Activated T-cell treated with anti-CD3 and anti-CD28 coated beads, Interleukin-2, amount 50 U/mL, for 4 hours (primary cell): Measurements from ENCODE around the gene GABRB3. TPM values are rescaled to one million over a fixed set of nuclear protein-coding genes. Genes with fewer than 3 reads are reported as not detected.

Source experiments
- ATAC-seq, 2 donors: fragments of 200-7000 bp; cut with Tn5 transposase; one replicate each; pipeline ENCODE4 v1.10.0; 2021
- DNase-seq: peaks from one replicate; pipeline ENCODE4 v3.0.0-alpha.2; 2020
- H3K27me3 Mint-ChIP-seq: one replicate; pipeline ENCODE4 v1.8.0; 2021; ENCODE audit warnings: low read depth, mixed read lengths
- H3K36me3 Mint-ChIP-seq: one replicate; pipeline ENCODE4 v1.8.0; 2022; ENCODE audit warnings: mixed read lengths; ENCODE audit not compliant: insufficient read depth
- H3K4me1 Mint-ChIP-seq: one replicate; pipeline ENCODE4 v1.8.0; 2021; ENCODE audit warnings: low read depth, mixed read lengths
- H3K4me3 Mint-ChIP-seq: one replicate; pipeline ENCODE4 v1.8.0; 2021; ENCODE audit warnings: mild to moderate bottlenecking, moderate library complexity, mixed read lengths
- H3K9me3 Mint-ChIP-seq: one replicate; pipeline ENCODE4 v1.8.0; 2021; ENCODE audit warnings: mixed read lengths
- total RNA-seq, 3 donors: library from RNA; stranded (reverse); gene quantifications; one replicate each; pipeline ENCODE4 v1.2.1, GENCODE V29; 2021

GABRB3 gene
- total RNA-seq, 3 donors from 2014 or later = 0.19 to 0.23 (median 0.21) TPM

DNA sequence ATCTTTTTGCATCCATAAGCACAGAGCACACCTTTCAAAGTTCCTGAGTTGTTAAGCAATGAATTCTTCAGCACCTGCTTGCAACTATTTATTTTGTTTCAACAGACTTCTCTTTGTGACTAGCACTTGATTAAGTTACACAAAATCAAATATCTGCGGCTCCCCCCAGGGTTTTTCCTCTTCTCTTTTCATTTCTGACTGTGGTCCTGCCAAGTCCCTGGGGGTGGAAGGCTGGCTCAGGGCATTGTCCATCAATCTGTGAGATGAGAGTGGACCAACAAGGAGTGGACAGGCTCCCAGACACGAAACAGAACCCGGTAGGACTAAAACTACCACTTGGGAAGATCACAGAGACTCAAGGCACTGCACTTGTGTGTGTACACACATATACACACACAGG is 96.8 kb downstream of the GABRB3 start:
- H3K9me3 Mint-ChIP-seq = peaks cover 16% of the 10 kb centered on the region
- no peaks in the 10 kb centered on the region for H3K36me3 Mint-ChIP-seq
- H3K27me3 Mint-ChIP-seq = no peaks in the 10 kb centered on the region
- no peak for DNase-seq
- H3K4me1 Mint-ChIP-seq = no peaks in the 10 kb centered on the region
- H3K4me3 Mint-ChIP-seq = no peak overlapping the region
- ATAC-seq = no peak

- peaks cover 16% of the 10 kb centered on the region for H3K9me3 Mint-ChIP-seq
- no peaks in the 10 kb centered on the region for H3K36me3 Mint-ChIP-seq
- DNase-seq (no peak), ATAC-seq (no peak)
- H3K4me1 Mint-ChIP-seq = no peaks in the 10 kb centered on the region
- no peak overlapping the region for H3K4me3 Mint-ChIP-seq
- no peaks in the 10 kb centered on the region for H3K27me3 Mint-ChIP-seq
Measured at GRCh38 chr15:26674467-26674866, 98.4 kb downstream of the GABRB3 start.

- Mint-ChIP-seq H3K36me3 (no peaks in the 10 kb centered on the region), H3K4me1 (no peaks in the 10 kb centered on the region), H3K9me3 (peaks cover 16% of the 10 kb centered on the region), H3K4me3 (no peak overlapping the region), H3K27me3 (no peaks in the 10 kb centered on the region)
- DNase-seq (no peak), ATAC-seq (no peak)
Measured at GRCh38 chr15:26673445-26673844, 99.4 kb downstream of the GABRB3 start.

GRCh38 chr15:26670116-26670515 is 102.8 kb downstream of the GABRB3 start:
- ATAC-seq = no peak
- Mint-ChIP-seq H3K27me3 (no peaks in the 10 kb centered on the region), H3K36me3 (no peaks in the 10 kb centered on the region), H3K9me3 (peaks cover 14% of the 10 kb centered on the region), H3K4me3 (no peak overlapping the region), H3K4me1 (no peaks in the 10 kb centered on the region)
- no peak for DNase-seq

DNA sequence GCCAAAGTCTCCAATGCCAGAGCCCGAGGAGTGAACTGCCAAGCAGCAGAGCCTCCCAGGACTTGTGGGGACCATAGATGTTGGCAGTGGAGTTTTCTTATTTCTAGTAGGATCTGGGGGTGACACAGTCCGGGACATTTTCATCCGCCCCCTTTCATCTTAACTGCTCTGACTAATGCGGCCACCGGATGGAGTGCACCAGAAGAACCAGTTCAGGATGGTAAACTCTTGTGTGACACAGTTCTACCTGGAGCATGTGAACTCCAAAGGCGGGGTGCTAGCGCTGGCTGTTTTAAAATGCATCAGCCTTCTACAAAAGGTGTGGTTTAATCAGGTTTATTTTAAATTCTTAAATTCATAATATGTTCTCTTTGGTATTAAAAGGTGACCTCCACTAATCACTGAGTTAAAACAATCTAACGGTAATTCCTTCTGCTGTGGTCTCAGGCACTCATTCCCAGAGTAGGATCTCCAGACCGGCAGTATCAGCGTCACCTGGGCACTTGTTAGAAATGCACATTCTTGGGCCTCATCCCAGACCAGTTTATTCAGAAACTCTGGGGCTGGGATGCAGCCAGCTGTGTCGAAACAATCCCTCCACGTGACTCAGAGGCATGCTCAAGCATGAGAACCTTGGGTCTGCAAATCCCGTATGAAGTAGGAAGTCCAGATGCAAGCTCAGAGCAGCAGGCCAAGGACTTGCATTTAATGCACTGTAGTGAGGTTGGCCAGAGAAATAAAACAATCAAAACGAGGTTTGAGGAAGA is 105.5 kb downstream of the GABRB3 start:
- ATAC-seq (no peak), DNase-seq (no peak)
- no peaks in the 10 kb centered on the region for H3K27me3 Mint-ChIP-seq
- H3K4me1 Mint-ChIP-seq = no peaks in the 10 kb centered on the region
- H3K9me3 Mint-ChIP-seq = peaks cover 9% of the 10 kb centered on the region
- H3K4me3 Mint-ChIP-seq = no peak overlapping the region
- no peaks in the 10 kb centered on the region for H3K36me3 Mint-ChIP-seq

DNA sequence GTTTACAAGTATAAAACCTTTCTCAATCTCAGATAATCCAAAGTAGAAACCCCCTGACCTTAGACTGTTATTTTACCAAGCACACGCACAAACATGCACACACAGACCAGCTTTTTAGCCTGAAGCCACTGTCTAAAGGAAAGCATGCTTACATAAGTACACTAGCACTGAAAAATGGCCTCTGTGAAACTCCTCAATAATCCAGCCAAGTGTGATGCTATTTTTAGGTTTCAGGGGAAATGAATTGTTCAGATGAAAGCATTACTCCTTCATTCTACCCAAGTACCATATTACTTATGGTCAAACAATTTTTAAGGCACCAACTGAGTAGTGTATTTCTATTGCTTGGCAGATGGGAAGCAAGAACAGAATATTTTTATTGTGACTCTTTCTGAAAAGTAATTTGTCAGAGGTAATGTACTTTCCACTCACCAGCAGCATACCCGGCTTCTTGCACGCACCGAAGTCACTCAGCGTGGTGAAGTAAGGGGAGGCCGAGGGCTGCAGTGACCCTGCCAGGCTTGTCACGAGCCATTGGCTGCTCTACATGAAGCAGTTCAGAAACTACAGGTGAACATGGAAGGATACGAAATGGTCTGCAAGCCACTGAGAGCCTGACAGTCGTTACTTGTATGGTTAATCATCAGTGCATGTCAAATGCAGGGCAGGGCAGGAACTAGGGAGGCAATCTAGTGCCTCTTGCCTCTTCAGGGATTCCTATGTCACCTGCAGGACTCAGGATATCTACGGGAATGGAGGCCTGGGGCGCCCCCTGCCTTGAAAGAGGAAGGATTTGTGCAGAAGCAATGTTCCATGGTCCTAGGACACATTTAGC is 106.7 kb downstream of the GABRB3 start:
- Mint-ChIP-seq H3K4me3 (no peak overlapping the region), H3K4me1 (no peaks in the 10 kb centered on the region), H3K9me3 (peaks cover 8% of the 10 kb centered on the region), H3K27me3 (no peaks in the 10 kb centered on the region), H3K36me3 (no peaks in the 10 kb centered on the region)
- no peak for DNase-seq
- ATAC-seq = no peak

GRCh38 chr15:26662283-26662682 is 110.6 kb downstream of the GABRB3 start:
- ATAC-seq (no peak), DNase-seq (no peak)
- H3K4me3 Mint-ChIP-seq = no peak overlapping the region
- no peaks in the 10 kb centered on the region for H3K4me1 Mint-ChIP-seq
- no peaks in the 10 kb centered on the region for H3K27me3 Mint-ChIP-seq
- H3K9me3 Mint-ChIP-seq = peaks cover 4% of the 10 kb centered on the region
- no peaks in the 10 kb centered on the region for H3K36me3 Mint-ChIP-seq

- DNase-seq (no peak), ATAC-seq (no peak)
- H3K27me3 Mint-ChIP-seq = no peaks in the 10 kb centered on the region
- H3K4me3 Mint-ChIP-seq = no peak overlapping the region
- H3K9me3 Mint-ChIP-seq = peaks cover 4% of the 10 kb centered on the region
- H3K4me1 Mint-ChIP-seq = no peaks in the 10 kb centered on the region
- H3K36me3 Mint-ChIP-seq = no peaks in the 10 kb centered on the region
Measured at GRCh38 chr15:26661748-26662147, 111.1 kb downstream of the GABRB3 start.

DNA sequence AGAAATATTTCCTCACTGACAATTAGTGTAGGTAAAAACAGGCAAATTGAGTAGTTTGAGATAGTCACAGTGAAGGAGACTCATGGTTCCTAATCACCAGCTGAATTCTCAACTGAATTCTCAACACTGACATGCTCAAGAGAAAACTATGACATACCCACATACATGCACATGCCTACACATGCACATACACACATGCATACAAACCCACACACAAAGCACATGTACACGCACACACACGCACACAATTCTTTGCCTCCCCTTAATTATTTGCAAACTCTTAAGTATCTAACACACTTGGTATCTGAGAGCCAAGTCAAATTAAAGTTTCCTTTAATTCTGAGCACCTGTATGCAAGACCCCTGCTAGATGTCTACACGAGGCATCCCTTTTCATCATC is 111.8 kb downstream of the GABRB3 start:
- Mint-ChIP-seq H3K36me3 (no peaks in the 10 kb centered on the region), H3K27me3 (no peaks in the 10 kb centered on the region), H3K4me3 (no peak overlapping the region), H3K4me1 (no peaks in the 10 kb centered on the region), H3K9me3 (peaks cover 4% of the 10 kb centered on the region)
- ATAC-seq (no peak), DNase-seq (no peak)

DNA sequence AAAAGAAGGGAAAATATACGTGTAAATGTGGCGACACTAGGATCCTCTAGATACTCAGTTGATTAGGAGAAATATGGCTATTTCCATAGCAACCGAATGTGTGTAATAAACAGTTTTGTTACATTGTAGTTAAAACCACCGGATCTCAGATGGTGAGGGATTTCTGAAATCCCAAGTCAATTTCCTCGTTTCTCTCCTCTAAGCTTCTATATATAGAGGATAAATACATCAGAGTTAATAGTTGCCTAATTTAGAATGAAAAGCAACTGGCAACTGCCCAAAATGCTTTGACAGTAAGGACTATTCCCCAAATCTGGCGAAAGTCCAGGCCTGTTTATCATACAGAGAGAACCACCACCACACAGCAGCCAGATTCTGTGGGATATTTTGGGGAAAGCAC is 112.6 kb downstream of the GABRB3 start:
- ATAC-seq (no peak), DNase-seq (no peak)
- Mint-ChIP-seq H3K9me3 (peaks cover 3% of the 10 kb centered on the region), H3K4me1 (no peaks in the 10 kb centered on the region), H3K27me3 (no peaks in the 10 kb centered on the region), H3K4me3 (no peak overlapping the region), H3K36me3 (no peaks in the 10 kb centered on the region)

DNA sequence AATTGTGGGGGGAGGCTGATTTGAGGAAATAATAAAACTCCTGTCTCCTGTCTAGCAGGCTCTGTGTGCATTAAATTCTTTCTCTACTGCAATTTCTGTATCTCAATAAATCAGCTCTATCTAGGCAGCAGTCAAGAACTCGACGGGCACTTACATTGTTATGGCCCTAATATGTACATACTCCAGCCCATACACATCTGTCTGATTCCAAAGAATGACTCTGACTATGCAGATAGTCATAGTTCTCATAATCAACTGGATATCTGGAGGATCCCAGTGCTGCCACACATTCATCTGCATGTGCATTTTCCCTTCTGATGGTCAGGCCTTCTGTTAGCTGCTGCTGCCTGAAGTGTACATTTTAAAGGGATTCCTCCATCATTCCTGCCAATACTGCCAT is 114.6 kb downstream of the GABRB3 start:
- no peak overlapping the region for H3K4me3 Mint-ChIP-seq
- ATAC-seq (no peak), DNase-seq (no peak)
- no peaks in the 10 kb centered on the region for H3K36me3 Mint-ChIP-seq
- no peaks in the 10 kb centered on the region for H3K4me1 Mint-ChIP-seq
- H3K9me3 Mint-ChIP-seq = peaks cover 6% of the 10 kb centered on the region
- H3K27me3 Mint-ChIP-seq = no peaks in the 10 kb centered on the region

GRCh38 chr15:26656080-26656479 is 116.8 kb downstream of the GABRB3 start:
- no peaks in the 10 kb centered on the region for H3K4me1 Mint-ChIP-seq

GRCh38 chr15:26651909-26652308 is 121.0 kb downstream of the GABRB3 start:
- Mint-ChIP-seq H3K9me3 (peaks cover 36% of the 10 kb centered on the region), H3K4me1 (no peaks in the 10 kb centered on the region), H3K4me3 (no peak overlapping the region), H3K36me3 (no peaks in the 10 kb centered on the region), H3K27me3 (no peaks in the 10 kb centered on the region)
- no peak for ATAC-seq
- no peak for DNase-seq

More at GRCh38 chr15:26656080-26656479, 116.8 kb downstream of the GABRB3 start:
- H3K27me3 Mint-ChIP-seq = no peaks in the 10 kb centered on the region
- H3K4me3 Mint-ChIP-seq = no peak overlapping the region
- H3K36me3 Mint-ChIP-seq = no peaks in the 10 kb centered on the region
- ATAC-seq = no peak
- H3K9me3 Mint-ChIP-seq = peaks cover 17% of the 10 kb centered on the region
- DNase-seq = no peak

GRCh38 chr15:26648676-26649075 is 124.2 kb downstream of the GABRB3 start:
- no peak overlapping the region for H3K4me3 Mint-ChIP-seq
- no peaks in the 10 kb centered on the region for H3K4me1 Mint-ChIP-seq
- H3K36me3 Mint-ChIP-seq = no peaks in the 10 kb centered on the region
- H3K27me3 Mint-ChIP-seq = no peaks in the 10 kb centered on the region
- H3K9me3 Mint-ChIP-seq = peaks cover 35% of the 10 kb centered on the region
- ATAC-seq (no peak), DNase-seq (no peak)

DNA sequence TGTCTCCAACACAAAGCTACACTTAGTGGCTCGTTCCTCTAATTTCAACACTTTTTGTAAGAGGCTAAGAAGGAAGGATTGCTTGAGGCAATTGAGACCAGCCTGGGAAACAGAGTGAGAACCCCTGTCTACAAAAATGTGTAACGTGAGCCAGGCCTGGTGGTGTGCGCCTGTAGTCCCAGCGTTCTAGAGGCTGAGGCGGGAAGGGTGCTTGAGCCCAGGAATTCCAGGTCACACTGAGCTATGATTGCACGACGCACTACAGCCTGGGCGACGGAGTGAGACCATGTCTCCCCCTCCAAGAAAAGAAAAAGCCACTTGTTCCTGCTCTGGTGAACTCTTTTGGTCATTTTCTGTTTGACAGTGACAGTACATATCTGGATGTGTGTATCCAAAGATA is 127.9 kb downstream of the GABRB3 start:
- Mint-ChIP-seq H3K27me3 (no peaks in the 10 kb centered on the region), H3K9me3 (peaks cover 20% of the 10 kb centered on the region), H3K4me3 (no peak overlapping the region), H3K36me3 (no peaks in the 10 kb centered on the region), H3K4me1 (no peaks in the 10 kb centered on the region)
- ATAC-seq (no peak), DNase-seq (no peak)
